ENCODE results near the gene DENND1A. TPM values are rescaled to one million over a fixed set of nuclear protein-coding genes. Genes with fewer than 3 reads are reported as not detected.

Gene DENND1A
- total RNA-seq, 4 donors from 2014 or later = 37.1 to 55.3 (median 50.0) TPM

DNA sequence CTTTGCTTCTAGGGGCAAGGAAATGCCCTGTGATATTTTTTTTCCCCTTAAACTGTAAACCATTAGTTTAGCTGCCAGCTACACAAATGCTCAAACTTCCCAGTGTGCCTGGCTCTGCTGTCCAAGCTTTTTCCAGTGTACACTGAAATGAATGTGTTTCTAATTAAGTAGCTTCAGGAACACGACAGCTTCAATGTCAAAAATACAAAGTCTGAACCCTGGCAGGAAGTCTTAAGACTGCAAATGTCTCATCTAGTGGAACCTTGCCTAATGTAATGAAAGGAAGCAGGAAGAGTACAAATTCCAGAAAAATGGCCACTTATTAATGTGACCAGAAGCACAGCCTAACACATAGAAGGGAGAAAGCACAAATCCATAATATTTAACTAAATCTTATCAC, 318.7 kb downstream of the DENND1A start:
- no peak overlapping the region for H3K27ac ChIP-seq
- TF ChIP-seq, protein P1, sequence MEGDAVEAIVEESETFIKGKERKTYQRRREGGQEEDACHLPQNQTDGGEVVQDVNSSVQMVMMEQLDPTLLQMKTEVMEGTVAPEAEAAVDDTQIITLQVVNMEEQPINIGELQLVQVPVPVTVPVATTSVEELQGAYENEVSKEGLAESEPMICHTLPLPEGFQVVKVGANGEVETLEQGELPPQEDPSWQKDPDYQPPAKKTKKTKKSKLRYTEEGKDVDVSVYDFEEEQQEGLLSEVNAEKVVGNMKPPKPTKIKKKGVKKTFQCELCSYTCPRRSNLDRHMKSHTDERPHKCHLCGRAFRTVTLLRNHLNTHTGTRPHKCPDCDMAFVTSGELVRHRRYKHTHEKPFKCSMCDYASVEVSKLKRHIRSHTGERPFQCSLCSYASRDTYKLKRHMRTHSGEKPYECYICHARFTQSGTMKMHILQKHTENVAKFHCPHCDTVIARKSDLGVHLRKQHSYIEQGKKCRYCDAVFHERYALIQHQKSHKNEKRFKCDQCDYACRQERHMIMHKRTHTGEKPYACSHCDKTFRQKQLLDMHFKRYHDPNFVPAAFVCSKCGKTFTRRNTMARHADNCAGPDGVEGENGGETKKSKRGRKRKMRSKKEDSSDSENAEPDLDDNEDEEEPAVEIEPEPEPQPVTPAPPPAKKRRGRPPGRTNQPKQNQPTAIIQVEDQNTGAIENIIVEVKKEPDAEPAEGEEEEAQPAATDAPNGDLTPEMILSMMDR (IDR thresholded peaks at IDR 0.05) = no peak
- TF ChIP-seq POLR2A (IDR thresholded peaks at IDR 0.05) = no peak
- H3K4me3 ChIP-seq = no peak overlapping the region
- DNase-seq = no peak
- H3K36me3 ChIP-seq = no peaks in the 10 kb centered on the region
- peaks cover 0 to 4% (median 0%) of the 10 kb centered on the region in 4 donors for H3K4me1 ChIP-seq
- no peaks in the 10 kb centered on the region for H3K9me3 ChIP-seq
- H3K27me3 ChIP-seq = no peaks in the 10 kb centered on the region

DNA sequence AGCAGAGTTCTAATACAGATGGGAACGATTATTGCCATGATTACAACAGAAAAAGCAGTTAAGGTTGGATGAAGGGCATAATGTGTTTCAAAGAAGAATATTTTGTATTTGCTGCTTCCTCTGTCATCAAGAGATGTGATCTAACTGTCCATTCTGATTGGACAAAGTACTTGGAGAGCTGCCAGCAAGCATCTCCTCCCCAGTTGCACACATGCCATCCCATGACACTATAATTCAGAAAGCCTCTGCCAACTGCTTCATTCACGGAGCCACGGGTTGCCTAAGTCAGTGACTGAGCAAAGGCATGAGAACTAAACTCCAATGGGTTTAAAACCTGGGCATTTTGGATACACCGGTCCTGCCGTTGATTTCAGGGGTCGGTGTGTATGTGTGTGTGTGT, 320.1 kb downstream of the DENND1A start:
- Histone ChIP-seq H3K9me3 (no peaks in the 10 kb centered on the region), H3K4me1 (peaks cover 0 to 4% (median 0%) of the 10 kb centered on the region in 4 donors), H3K4me3 (no peak overlapping the region), H3K36me3 (no peaks in the 10 kb centered on the region), H3K27ac (no peak overlapping the region), H3K27me3 (no peaks in the 10 kb centered on the region)
- no peak for TF ChIP-seq POLR2A (IDR thresholded peaks at IDR 0.05)
- TF ChIP-seq, protein P1 (IDR thresholded peaks at IDR 0.05) = no peak
- DNase-seq = no peak

DNA sequence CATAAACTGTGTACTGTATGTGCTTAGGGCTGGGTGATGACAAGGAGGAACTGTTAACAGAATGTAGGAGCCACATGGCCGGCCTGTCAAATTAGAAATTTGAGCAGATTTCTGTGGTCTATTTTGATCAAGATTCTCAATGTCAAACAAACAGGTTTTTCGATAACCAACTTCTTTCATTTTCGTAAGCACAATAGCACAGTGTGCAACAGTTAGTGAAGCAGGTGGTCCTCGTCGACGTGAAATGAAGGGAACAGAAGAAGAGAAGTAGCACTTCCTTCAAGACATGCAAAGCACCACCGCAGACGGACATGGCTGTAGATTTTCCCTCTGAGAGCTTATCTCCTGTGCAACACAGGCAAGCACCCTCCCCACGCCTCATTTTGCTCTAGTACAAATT, 321.8 kb downstream of the DENND1A start:
- TF ChIP-seq, protein P1 (IDR thresholded peaks at IDR 0.05) = no peak
- no peak for TF ChIP-seq POLR2A (IDR thresholded peaks at IDR 0.05)
- Histone ChIP-seq H3K27ac (peak overlapping the region in 1 of 4 donors; percentile 62), H3K9me3 (no peaks in the 10 kb centered on the region), H3K4me3 (no peak overlapping the region), H3K4me1 (peaks cover 0 to 4% (median 0%) of the 10 kb centered on the region in 4 donors), H3K27me3 (no peaks in the 10 kb centered on the region), H3K36me3 (no peaks in the 10 kb centered on the region)
- DNase-seq = peak in 2 of 3 donors; percentile 77

DNA sequence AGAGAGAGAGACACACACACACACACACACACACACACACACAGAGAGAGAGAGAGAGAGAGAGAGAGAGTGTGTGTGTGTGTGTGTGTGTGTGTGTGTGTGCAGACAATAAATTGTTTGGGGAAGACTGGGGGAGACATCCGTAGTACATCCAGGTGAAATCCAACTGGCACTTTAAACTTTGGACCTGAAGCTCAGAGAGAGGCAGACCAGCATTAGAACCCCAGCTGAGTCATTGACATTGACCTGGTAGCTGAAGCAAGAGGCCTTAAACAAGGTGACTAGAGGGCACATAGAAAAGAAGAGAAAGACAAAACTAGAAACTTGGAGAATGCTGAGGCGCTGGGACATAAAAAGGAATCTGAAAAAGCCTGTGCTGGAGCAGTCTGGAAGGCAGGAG, 322.4 kb downstream of the DENND1A start:
- no peaks in the 10 kb centered on the region for H3K36me3 ChIP-seq
- TF ChIP-seq POLR2A (IDR thresholded peaks at IDR 0.05) = no peak
- TF ChIP-seq, protein P1 (IDR thresholded peaks at IDR 0.05) = no peak
- H3K4me3 ChIP-seq = no peak overlapping the region
- peak overlapping the region in 1 of 4 donors; percentile 62 for H3K27ac ChIP-seq
- no peaks in the 10 kb centered on the region for H3K9me3 ChIP-seq
- H3K27me3 ChIP-seq = no peaks in the 10 kb centered on the region
- peaks cover 0 to 4% (median 0%) of the 10 kb centered on the region in 4 donors for H3K4me1 ChIP-seq
- DNase-seq = no peak

DNA sequence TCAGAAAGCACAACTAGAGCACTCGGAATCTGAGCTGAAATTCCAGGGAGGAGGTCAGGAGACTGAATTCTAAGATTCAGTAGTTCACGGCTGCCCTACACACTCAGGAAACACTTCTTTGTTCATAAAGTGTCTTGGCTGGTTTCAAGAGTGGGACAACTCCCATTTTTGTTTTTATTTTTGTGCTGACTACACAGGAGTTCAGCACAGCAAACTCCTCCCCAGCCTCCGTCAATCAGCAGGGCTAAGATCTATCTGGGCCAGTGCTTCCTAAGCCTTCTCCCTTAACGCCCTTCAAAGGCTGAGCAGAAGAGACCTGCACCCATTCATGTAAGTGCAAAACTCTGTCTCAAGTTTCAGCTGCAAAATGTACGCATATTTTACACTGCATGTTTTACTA, 323.8 kb downstream of the DENND1A start:
- Histone ChIP-seq H3K36me3 (no peaks in the 10 kb centered on the region), H3K9me3 (no peaks in the 10 kb centered on the region), H3K4me1 (peaks cover 0 to 4% (median 0%) of the 10 kb centered on the region in 4 donors), H3K4me3 (no peak overlapping the region), H3K27me3 (no peaks in the 10 kb centered on the region), H3K27ac (peak overlapping the region in 1 of 4 donors; percentile 28)
- TF ChIP-seq, protein P1 (IDR thresholded peaks at IDR 0.05) = no peak
- no peak for TF ChIP-seq POLR2A (IDR thresholded peaks at IDR 0.05)
- DNase-seq = no peak

DNA sequence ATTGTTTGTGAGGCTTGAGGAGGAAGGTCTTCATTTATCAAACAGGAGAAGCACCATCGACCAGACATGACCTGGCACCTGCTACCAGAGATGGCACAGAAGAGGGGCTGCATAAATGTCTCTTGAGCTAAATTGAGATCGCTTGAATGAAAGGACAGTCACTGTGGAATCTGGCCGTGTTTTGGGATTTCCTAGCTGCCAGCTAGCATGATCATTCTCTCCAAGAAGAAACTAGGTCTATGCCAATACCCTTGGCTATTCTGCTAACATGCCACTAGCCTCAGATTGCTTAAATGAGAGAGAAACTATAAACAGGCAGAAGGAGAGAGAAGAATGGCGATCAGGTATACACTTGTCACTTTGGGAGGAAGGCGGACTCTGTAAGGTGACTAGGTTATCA, 324.6 kb downstream of the DENND1A start:
- H3K9me3 ChIP-seq = no peaks in the 10 kb centered on the region
- TF ChIP-seq, protein P1 (IDR thresholded peaks at IDR 0.05) = no peak
- no peak for TF ChIP-seq POLR2A (IDR thresholded peaks at IDR 0.05)
- H3K4me3 ChIP-seq = no peak overlapping the region
- peak overlapping the region in 1 of 4 donors; percentile 28 for H3K27ac ChIP-seq
- H3K27me3 ChIP-seq = no peaks in the 10 kb centered on the region
- no peak for DNase-seq
- H3K4me1 ChIP-seq = peaks cover 0 to 4% (median 0%) of the 10 kb centered on the region in 4 donors
- no peaks in the 10 kb centered on the region for H3K36me3 ChIP-seq
